ENCODE data around the gene PGAM5. TPM values are rescaled to one million over a fixed set of nuclear protein-coding genes. Genes with fewer than 3 reads are reported as not detected.

PGAM5 gene
- total and polyA plus RNA-seq, 9 of the 15 experiments (the other 6 are each of a cell fraction or from before 2014, with no cell fraction given): 7.4 to 121 (median 69.5) TPM

- Histone ChIP-seq H2AFZ (ENCODE audit: low read depth, low read length) (peak overlapping the region; percentile 76), H3K9ac (ENCODE audit: insufficient read depth in 1 of 2, low read depth in 2 of 2, low read length in 2 of 2) (peak overlapping the region; percentile 20 to 85), H3K9me3 (replicated peaks; ENCODE audit: control insufficient read depth, insufficient read depth, low read depth, low read length) (no peaks in the 10 kb centered on the region), H3K4me3 (no peak overlapping the region), H4K20me1 (replicated peaks; ENCODE audit: control insufficient read depth, insufficient read depth, low read length) (no peaks in the 10 kb centered on the region), H3K4me2 (ENCODE audit: insufficient read depth, low read length) (peak overlapping the region; percentile 50), H3K27ac (ENCODE audit: extremely low read depth, low read depth, low read length) (peak overlapping the region; percentile 58), H3K36me3 (ENCODE audit: control insufficient read depth, insufficient read depth, low read length) (peaks cover 16% of the 10 kb centered on the region; the same call in 1 of the 3 replicates), H3K4me1 (replicated peaks in 1 of 2; ENCODE audit: control insufficient read depth in 2 of 2, insufficient read depth in 2 of 2, low read length in 2 of 2) (peaks cover 34 to 63% of the 10 kb centered on the region in 2 experiments), H3K27me3 (ENCODE audit: control insufficient read depth in 2 of 2, insufficient read depth in 2 of 2, low read length in 2 of 2) (no peaks in the 10 kb centered on the region), H3K9me1 (ENCODE audit: control insufficient read depth, insufficient read depth, low read length) (no peaks in the 10 kb centered on the region), H3K79me2 (ENCODE audit: control insufficient read depth, insufficient read depth, low read length) (peaks cover 6% of the 10 kb centered on the region)
- 33% methylated on average over 27 of the region's 27 CpGs for WGBS (ENCODE audit: insufficient coverage, low coverage, missing lambda C conversion rate)
- peak; percentile 75 for FAIRE-seq
- ATAC-seq: peak; percentile 21
- intact Hi-C loops (cut with micrococcal nuclease) (no loop called here), in situ Hi-C loops (cut with MboI) (no loop called here)
- POLR2A ChIA-PET: interaction anchor here (0.6 to 1.9 kb wide), 3 partner anchors 10 to 306 kb away, joined by 3 to 6 read pairs (median 3); no protein-coding TSS in a partner anchor
- CTCF ChIA-PET (ENCODE audit: low intra/inter-chr PET ratio): no interaction called here
- peak in 2 of 4 experiments; percentile 63 to 87 for DNase-seq (ENCODE audit: extremely low read depth in 1 of 4, low spot score in 3 of 4)
- no TSS peak for BruUV-seq (replicated peaks)
- TF ChIP-seq KLF6 (CRISPR knock-in tag; IDR thresholded peaks at IDR 0.05; ENCODE audit: borderline replicate concordance) (no peak), PBX2 (CRISPR knock-in tag; IDR thresholded peaks at IDR 0.05; ENCODE audit: low read depth) (no peak), PBX2 (tag; conservative IDR thresholded peaks at IDR 0.05; ENCODE audit: low read depth) (peak; percentile 72), ETV1 (tag; conservative IDR thresholded peaks at IDR 0.05; ENCODE audit: low read depth) (peak; percentile 77), DPF2 (IDR thresholded peaks at IDR 0.05) (peak; percentile 69), SMARCA5 (IDR thresholded peaks at IDR 0.05) (no peak), FOXK2 (conservative IDR thresholded peaks at IDR 0.05 in 1 of 2, IDR thresholded peaks at IDR 0.05 in 1 of 2; ENCODE audit: low read depth in 2 of 2) (peak; percentile 80 to 92), CTBP1 (IDR thresholded peaks at IDR 0.05; ENCODE audit: borderline replicate concordance) (peak; percentile 18; the same call in 1 of the 2 replicates), MEIS2 (IDR thresholded peaks at IDR 0.05; ENCODE audit: partially characterized antibody) (peak; percentile 82), JUND (IDR thresholded peaks at IDR 0.05; ENCODE audit: borderline replicate concordance, low read depth, low read length) (peak; percentile 15; the same call in 1 of the 2 replicates), JUND (tag; IDR thresholded peaks at IDR 0.05; ENCODE audit: borderline replicate concordance, low read depth, low read length) (no peak; the same call in 2 of the 3 replicates), ZNF133 (CRISPR knock-in tag; IDR thresholded peaks at IDR 0.05) (no peak), ELF1 (tag; IDR thresholded peaks at IDR 0.05) (peak; percentile 59), AFF1 (IDR thresholded peaks at IDR 0.05; ENCODE audit: low read depth in 1 of 2, partially characterized antibody in 2 of 2) (no peak), EP300 (IDR thresholded peaks at IDR 0.05; ENCODE audit: low read length) (peak; percentile 6; the same call in 1 of the 2 replicates), GABPA (tag; conservative IDR thresholded peaks at IDR 0.05; ENCODE audit: low read depth) (peak; percentile 81)
Observed at GRCh38 chr12:132766380-132767085, 55.9 kb downstream of the PGAM5 start.
